Endothelial cell of umbilical vein (primary cell): ENCODE measurements around the gene ZNF226.

ENCODE experiments used
- EZH2 ChIP-seq: IDR thresholded peaks from 2 replicates; pipeline ENCODE4 v1.6.1; 2012; ENCODE audit warnings: borderline replicate concordance, low read depth, mild to moderate bottlenecking, moderate library complexity, low read length, inconsistent platforms; ENCODE audit not compliant: severe bottlenecking
- POLR2A ChIP-seq: IDR thresholded peaks from 2 replicates; pipeline ENCODE4 v1.6.1; 2012; ENCODE audit warnings: low read depth, mild to moderate bottlenecking, control low read depth, low read length
- POLR2AphosphoS5 ChIP-seq: IDR thresholded peaks from 2 replicates; pipeline ENCODE4 v1.6.1; 2012; ENCODE audit warnings: low read depth, mild to moderate bottlenecking, control low read depth, low read length, moderate library complexity; ENCODE audit not compliant: insufficient read depth
- TF ChIP-seq, protein P1 (sequence below), 2 donors: IDR thresholded peaks; 1 replicate in 1 of 2; 2 replicates in 1 of 2; pipeline ENCODE4 v1.5.1; 2011; ENCODE audit warnings: low read length in 2 of 2, mild to moderate bottlenecking in 2 of 2, moderate library complexity in 2 of 2, control low read depth in 1 of 2, inconsistent platforms in 1 of 2, low read depth in 1 of 2; ENCODE audit not compliant: insufficient read depth in 1 of 2; ENCODE audit errors: extremely low read depth in 1 of 2

DNA sequence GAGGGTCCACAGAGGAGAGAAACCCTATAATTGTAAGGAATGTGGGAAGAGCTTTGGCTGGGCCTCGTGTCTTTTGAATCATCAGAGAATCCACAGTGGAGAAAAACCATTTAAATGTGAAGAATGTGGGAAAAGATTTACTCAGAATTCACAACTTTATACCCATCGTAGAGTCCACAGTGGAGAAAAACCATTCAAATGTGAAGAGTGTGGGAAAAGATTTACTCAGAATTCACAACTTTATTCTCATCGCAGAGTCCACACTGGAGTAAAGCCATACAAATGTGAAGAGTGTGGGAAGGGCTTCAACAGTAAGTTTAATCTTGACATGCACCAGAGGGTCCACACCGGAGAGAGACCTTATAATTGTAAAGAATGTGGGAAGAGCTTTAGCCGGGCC lies 32.9 kb upstream of the ZNF226 start:
- TF ChIP-seq, protein P1, sequence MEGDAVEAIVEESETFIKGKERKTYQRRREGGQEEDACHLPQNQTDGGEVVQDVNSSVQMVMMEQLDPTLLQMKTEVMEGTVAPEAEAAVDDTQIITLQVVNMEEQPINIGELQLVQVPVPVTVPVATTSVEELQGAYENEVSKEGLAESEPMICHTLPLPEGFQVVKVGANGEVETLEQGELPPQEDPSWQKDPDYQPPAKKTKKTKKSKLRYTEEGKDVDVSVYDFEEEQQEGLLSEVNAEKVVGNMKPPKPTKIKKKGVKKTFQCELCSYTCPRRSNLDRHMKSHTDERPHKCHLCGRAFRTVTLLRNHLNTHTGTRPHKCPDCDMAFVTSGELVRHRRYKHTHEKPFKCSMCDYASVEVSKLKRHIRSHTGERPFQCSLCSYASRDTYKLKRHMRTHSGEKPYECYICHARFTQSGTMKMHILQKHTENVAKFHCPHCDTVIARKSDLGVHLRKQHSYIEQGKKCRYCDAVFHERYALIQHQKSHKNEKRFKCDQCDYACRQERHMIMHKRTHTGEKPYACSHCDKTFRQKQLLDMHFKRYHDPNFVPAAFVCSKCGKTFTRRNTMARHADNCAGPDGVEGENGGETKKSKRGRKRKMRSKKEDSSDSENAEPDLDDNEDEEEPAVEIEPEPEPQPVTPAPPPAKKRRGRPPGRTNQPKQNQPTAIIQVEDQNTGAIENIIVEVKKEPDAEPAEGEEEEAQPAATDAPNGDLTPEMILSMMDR (IDR thresholded peaks at IDR 0.05; ENCODE audit: extremely low read depth in 1 of 2, insufficient read depth in 1 of 2, low read depth in 1 of 2, low read length in 2 of 2): no peak
- TF ChIP-seq POLR2A (no peak), EZH2 (no peak), POLR2AphosphoS5 (no peak)
